Erythroblast (primary cell): ENCODE data around the gene IDH3A.

Experiments
- GATA1 ChIP-seq: IDR thresholded peaks from 2 replicates; pipeline ENCODE4 v1.6.1; 2011; ENCODE audit warnings: low read depth, mild to moderate bottlenecking, control low read depth, low read length, moderate library complexity
- POLR2A ChIP-seq: IDR thresholded peaks from 2 replicates; pipeline ENCODE4 v1.6.1; 2011; ENCODE audit warnings: mild to moderate bottlenecking, low read length

GRCh38 chr15:78140292-78140691 is 8.9 kb upstream of the IDH3A start:
- no peak for TF ChIP-seq POLR2A
- no peak for TF ChIP-seq GATA1
